Lower leg skin (tissue), 3 donors: Measurements from ENCODE around the gene CEMIP2.

ENCODE experiments used
- POLR2A ChIP-seq, 2 donors: fragments of 450-650 bp; IDR thresholded peaks; one replicate each; pipeline ENCODE4 v1.6.1; 2016 to 2017; ENCODE audit warnings: antibody characterized with exemption in 2 of 2, mild to moderate bottlenecking in 1 of 2, moderate library complexity in 1 of 2
- TF ChIP-seq, protein P1 (sequence below), 3 donors: fragments of 450-650 bp; IDR thresholded peaks; one replicate each; pipeline ENCODE4 v1.5.1; 2016; ENCODE audit warnings: antibody characterized with exemption in 3 of 3, mild to moderate bottlenecking in 3 of 3, moderate library complexity in 2 of 3

DNA sequence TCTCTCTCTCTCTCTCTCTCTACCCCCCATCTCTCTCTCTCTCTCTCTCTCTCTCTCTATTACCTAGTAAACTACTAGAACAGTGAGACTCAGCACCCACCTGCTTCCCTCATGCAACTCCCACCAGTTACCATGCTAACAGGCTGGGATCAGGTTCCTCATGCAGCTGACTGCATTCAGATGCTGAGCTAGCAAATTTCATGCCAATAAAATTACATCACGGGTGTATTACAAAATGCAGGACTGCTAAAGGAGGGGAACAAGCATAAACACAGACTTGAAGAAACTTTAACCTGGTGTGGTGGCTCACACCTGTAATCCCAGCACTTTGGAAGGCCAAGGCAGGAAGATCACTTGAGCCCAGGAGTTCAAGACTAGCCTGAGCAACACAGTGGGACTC lies 76.0 kb downstream of the CEMIP2 start:
- TF ChIP-seq POLR2A (IDR thresholded peaks at IDR 0.05), result no peak
- TF ChIP-seq, protein P1, sequence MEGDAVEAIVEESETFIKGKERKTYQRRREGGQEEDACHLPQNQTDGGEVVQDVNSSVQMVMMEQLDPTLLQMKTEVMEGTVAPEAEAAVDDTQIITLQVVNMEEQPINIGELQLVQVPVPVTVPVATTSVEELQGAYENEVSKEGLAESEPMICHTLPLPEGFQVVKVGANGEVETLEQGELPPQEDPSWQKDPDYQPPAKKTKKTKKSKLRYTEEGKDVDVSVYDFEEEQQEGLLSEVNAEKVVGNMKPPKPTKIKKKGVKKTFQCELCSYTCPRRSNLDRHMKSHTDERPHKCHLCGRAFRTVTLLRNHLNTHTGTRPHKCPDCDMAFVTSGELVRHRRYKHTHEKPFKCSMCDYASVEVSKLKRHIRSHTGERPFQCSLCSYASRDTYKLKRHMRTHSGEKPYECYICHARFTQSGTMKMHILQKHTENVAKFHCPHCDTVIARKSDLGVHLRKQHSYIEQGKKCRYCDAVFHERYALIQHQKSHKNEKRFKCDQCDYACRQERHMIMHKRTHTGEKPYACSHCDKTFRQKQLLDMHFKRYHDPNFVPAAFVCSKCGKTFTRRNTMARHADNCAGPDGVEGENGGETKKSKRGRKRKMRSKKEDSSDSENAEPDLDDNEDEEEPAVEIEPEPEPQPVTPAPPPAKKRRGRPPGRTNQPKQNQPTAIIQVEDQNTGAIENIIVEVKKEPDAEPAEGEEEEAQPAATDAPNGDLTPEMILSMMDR (IDR thresholded peaks at IDR 0.05), result no peak
